ENCODE data around the gene MGAT4B. TPM values are rescaled to one million over a fixed set of nuclear protein-coding genes. Genes with fewer than 3 reads are reported as not detected.

Gene MGAT4B
- total and polyA plus RNA-seq, 2 of the 4 experiments (the other 2 are of a cell fraction), result 73.7 to 155 TPM

DNA sequence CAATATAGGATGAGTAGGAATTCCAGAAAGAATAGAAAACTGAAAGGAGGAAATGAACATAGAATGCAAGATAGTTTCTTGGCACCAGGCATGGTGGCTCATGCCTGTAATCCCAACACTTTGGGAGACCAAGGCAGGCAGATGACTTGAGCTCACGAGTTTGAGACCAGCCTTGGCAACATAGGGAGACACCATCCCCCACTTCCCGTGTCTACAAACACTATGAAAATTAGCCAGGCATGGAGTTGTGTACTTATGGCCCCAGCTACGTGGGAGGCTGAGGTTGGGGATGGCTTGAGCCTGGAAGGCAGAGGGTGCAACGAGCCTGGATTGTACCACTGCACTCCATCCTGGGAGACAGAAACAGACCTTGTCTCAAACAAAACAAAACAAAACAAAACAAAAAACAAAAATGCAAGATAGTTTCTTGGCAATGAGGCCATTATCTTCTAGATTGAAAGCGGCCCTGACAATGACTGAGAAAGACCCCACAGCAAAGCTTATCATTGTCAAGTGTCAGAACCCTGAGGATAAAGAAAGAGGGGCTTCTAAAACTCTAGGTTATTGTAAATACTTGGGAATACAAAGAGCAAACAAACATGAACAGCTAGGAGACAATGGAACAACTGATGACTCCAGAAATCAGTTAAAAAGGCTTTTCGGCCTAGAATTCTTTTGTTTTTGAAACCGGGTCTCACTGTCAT, 23.2 kb upstream of the MGAT4B start:
- ATAC-seq (ENCODE audit: low read depth), result no peak
- peaks cover 87% of the 10 kb centered on the region for H4K20me1 ChIP-seq (ENCODE audit: insufficient read depth, low read length)
- ChIA-PET POLR2A (ENCODE audit: unreplicated experiment) (no interaction called here), CTCF (no interaction called here)
- peaks cover 32 to 82% of the 10 kb centered on the region in 2 experiments for H3K79me1 ChIP-seq (ENCODE audit: low read depth in 1 of 2, low read length in 2 of 2)
- no peak overlapping the region for H4K91ac ChIP-seq (ENCODE audit: insufficient read depth, low read depth, low read length)
- no peak overlapping the region for H2BK120ac ChIP-seq (ENCODE audit: low read depth, low read length)
- peaks cover 83% of the 10 kb centered on the region for H3K36me3 ChIP-seq (ENCODE audit: control insufficient read depth, insufficient read depth, low read length)
- no peak overlapping the region for H3K56ac ChIP-seq (ENCODE audit: extremely low read depth, insufficient read depth, low read length)
- no peak overlapping the region for H3K4me3 ChIP-seq (ENCODE audit: insufficient read depth, low read depth, low read length)
- H3K27me3 ChIP-seq (ENCODE audit: control insufficient read depth, insufficient read depth, low read length), result no peaks in the 10 kb centered on the region
- H2AK5ac ChIP-seq (ENCODE audit: low read depth, low read length), result no peak overlapping the region
- TF ChIP-seq BHLHE40 (IDR thresholded peaks at IDR 0.05; ENCODE audit: low read depth, low read length), result no peak
- TF ChIP-seq, protein P1, sequence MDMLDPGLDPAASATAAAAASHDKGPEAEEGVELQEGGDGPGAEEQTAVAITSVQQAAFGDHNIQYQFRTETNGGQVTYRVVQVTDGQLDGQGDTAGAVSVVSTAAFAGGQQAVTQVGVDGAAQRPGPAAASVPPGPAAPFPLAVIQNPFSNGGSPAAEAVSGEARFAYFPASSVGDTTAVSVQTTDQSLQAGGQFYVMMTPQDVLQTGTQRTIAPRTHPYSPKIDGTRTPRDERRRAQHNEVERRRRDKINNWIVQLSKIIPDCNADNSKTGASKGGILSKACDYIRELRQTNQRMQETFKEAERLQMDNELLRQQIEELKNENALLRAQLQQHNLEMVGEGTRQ (IDR thresholded peaks at IDR 0.05; ENCODE audit: low read depth, low read length), result no peak
- TF ChIP-seq RCOR1 (IDR thresholded peaks at IDR 0.05; ENCODE audit: insufficient replicate concordance, low read length), result no peak
- no peak for TF ChIP-seq CHD1 (IDR thresholded peaks at IDR 0.05; ENCODE audit: low read depth, low read length)
- TF ChIP-seq RAD21 (IDR thresholded peaks at IDR 0.05; ENCODE audit: low read length), result no peak
- no peak for TF ChIP-seq ELK1 (IDR thresholded peaks at IDR 0.05; ENCODE audit: borderline replicate concordance, low read depth, low read length)
- no peak for TF ChIP-seq MXI1 (IDR thresholded peaks at IDR 0.05; ENCODE audit: borderline replicate concordance, low read depth, low read length)
- TF ChIP-seq RFX5 (IDR thresholded peaks at IDR 0.05; ENCODE audit: low read depth, low read length), result no peak
- TF ChIP-seq MAZ (IDR thresholded peaks at IDR 0.05; ENCODE audit: borderline replicate concordance, low read depth, low read length), result no peak
- TF ChIP-seq NFE2L2 (IDR thresholded peaks at IDR 0.05; ENCODE audit: low read depth, low read length), result no peak
- TF ChIP-seq CEBPB (IDR thresholded peaks at IDR 0.05; ENCODE audit: low read depth, low read length), result no peak
- TF ChIP-seq FOS (IDR thresholded peaks at IDR 0.05; ENCODE audit: low read depth, low read length), result no peak
- TF ChIP-seq, protein P2, sequence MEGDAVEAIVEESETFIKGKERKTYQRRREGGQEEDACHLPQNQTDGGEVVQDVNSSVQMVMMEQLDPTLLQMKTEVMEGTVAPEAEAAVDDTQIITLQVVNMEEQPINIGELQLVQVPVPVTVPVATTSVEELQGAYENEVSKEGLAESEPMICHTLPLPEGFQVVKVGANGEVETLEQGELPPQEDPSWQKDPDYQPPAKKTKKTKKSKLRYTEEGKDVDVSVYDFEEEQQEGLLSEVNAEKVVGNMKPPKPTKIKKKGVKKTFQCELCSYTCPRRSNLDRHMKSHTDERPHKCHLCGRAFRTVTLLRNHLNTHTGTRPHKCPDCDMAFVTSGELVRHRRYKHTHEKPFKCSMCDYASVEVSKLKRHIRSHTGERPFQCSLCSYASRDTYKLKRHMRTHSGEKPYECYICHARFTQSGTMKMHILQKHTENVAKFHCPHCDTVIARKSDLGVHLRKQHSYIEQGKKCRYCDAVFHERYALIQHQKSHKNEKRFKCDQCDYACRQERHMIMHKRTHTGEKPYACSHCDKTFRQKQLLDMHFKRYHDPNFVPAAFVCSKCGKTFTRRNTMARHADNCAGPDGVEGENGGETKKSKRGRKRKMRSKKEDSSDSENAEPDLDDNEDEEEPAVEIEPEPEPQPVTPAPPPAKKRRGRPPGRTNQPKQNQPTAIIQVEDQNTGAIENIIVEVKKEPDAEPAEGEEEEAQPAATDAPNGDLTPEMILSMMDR (conservative IDR thresholded peaks at IDR 0.05; ENCODE audit: low read depth, low read length), result no peak
- TF ChIP-seq MAFK (IDR thresholded peaks at IDR 0.05; ENCODE audit: low read depth, low read length), result no peak
- H3K23ac ChIP-seq (ENCODE audit: low read depth, low read length), result no peak overlapping the region
- peak overlapping the region; percentile 58 for H2AFZ ChIP-seq (replicated peaks; ENCODE audit: low read length, poor library complexity)
- H2AK9ac ChIP-seq (replicated peaks; ENCODE audit: low read depth, low read length, poor library complexity), result no peak overlapping the region
- H3K18ac ChIP-seq (ENCODE audit: low read depth, low read length), result no peak overlapping the region
- H3K4ac ChIP-seq (ENCODE audit: low read depth, low read length), result no peak overlapping the region
- dilution Hi-C loops (cut with HindIII; ENCODE audit: low sequenced_read_pairs, unreplicated experiment), result no loop called here
- H2BK5ac ChIP-seq (ENCODE audit: low read depth, low read length, poor library complexity, severe bottlenecking), result no peak overlapping the region
- H2BK20ac ChIP-seq (ENCODE audit: low read depth, low read length), result no peak overlapping the region
- no peaks in the 10 kb centered on the region; the same call in 1 of the 2 replicates for H3K4me1 ChIP-seq (ENCODE audit: control insufficient read depth, insufficient read depth, low read length)
- intact Hi-C loops (cut with micrococcal nuclease), result no loop called here
- H3K14ac ChIP-seq (replicated peaks; ENCODE audit: low read depth, low read length), result no peak overlapping the region
- H3K9me3 ChIP-seq (ENCODE audit: control insufficient read depth, insufficient read depth, low read length), result no peaks in the 10 kb centered on the region
- BruUV-seq (replicated peaks), result no TSS peak
- in situ Hi-C loops (cut with MboI; ENCODE audit: low sequenced_read_pairs), result no loop called here
- peaks cover 15% of the 10 kb centered on the region for H3K9me1 ChIP-seq (ENCODE audit: insufficient read depth, low read length)
- H2BK15ac ChIP-seq (ENCODE audit: low read depth, low read length), result no peak overlapping the region
- WGBS, 2 experiments (ENCODE audit: extremely low coverage in 2 of 2, insufficient read length in 1 of 2), result 100% methylated on average over 2 of the region's 7 CpGs; no CpG with 5 or more reads in 1 of the 2 experiments
- no peak for DNase-seq
- H3K4me2 ChIP-seq (ENCODE audit: low read depth, low read length), result no peak overlapping the region
- H4K5ac ChIP-seq (ENCODE audit: low read depth, low read length), result no peak overlapping the region
- H3K9ac ChIP-seq (ENCODE audit: low read depth, low read length), result no peak overlapping the region
- H3K27ac ChIP-seq (ENCODE audit: insufficient read depth, low read length), result no peak overlapping the region
- H4K8ac ChIP-seq (ENCODE audit: low read depth in 2 of 2, low read length in 2 of 2), result no peak overlapping the region

All from IMR-90 (cell line).